ENCODE measurements around the gene ANAPC7. TPM values are rescaled to one million over a fixed set of nuclear protein-coding genes. Genes with fewer than 3 reads are reported as not detected.
"Not testable (repeated sequence)": the region's sequence is repeated elsewhere in the genome, so short reads cannot be mapped to it uniquely, and the experiment has no call there.

ANAPC7 gene
- total and polyA plus RNA-seq, 2 donors (not counting 1 experiment from before 2014, with no cell fraction given) = 48.7 to 49.5 TPM

- TF ChIP-seq EZH2 (IDR thresholded peaks at IDR 0.05; ENCODE audit: low read length, missing control alignments) = no peak
- Histone ChIP-seq H3K4me1 (ENCODE audit: control insufficient read depth, extremely low read depth, insufficient read depth, low read length) (no peaks in the 10 kb centered on the region), H3K4me3 (replicated peaks in 1 of 4; ENCODE audit: control extremely low read depth in 1 of 4, insufficient read depth in 1 of 4, low read depth in 3 of 4, low read length in 4 of 4) (no peak overlapping the region), H3K27ac (ENCODE audit: insufficient read depth, low read length) (no peak overlapping the region), H3K27me3 (ENCODE audit: control insufficient read depth, insufficient read depth, low read length) (no peaks in the 10 kb centered on the region), H3K79me2 (ENCODE audit: control insufficient read depth, insufficient read depth, low read length) (peaks cover 37% of the 10 kb centered on the region), H3K36me3 (ENCODE audit: control insufficient read depth, insufficient read depth, low read length) (peaks cover 6% of the 10 kb centered on the region), H3K9me3 (ENCODE audit: control insufficient read depth, insufficient read depth, low read depth, low read length) (no peaks in the 10 kb centered on the region), H3K4me2 (ENCODE audit: extremely low read depth, insufficient read depth, low read length) (no peak overlapping the region), H3K9ac (ENCODE audit: insufficient read depth, low read length) (no peak overlapping the region), H4K20me1 (ENCODE audit: control insufficient read depth, extremely low read depth, insufficient read depth, low read length) (no peaks in the 10 kb centered on the region), H2AFZ (ENCODE audit: low read length) (no peak overlapping the region)
- no peak for DNase-seq (ENCODE audit: low read depth in 2 of 2)
Measured at GRCh38 chr12:110444455-110444854, 40.9 kb upstream of the ANAPC7 start.

DNA sequence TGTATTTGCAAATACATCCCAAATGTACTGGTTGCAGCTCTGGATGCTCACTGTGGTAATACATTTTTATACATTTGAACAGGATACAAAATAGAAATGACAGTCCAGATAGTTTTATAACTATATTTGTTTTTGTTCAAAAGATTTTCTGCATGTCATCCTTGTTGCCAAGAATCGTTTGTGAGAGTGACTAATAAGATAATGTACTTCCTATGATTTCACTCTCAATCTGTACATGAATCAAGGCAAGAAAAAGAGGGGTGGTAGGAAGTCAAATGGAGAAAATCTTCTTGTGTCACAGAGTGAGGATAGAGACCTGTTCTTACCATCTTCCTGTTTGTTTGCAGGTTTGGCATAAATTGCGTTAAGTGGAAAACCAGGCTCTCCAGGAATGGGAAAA is 32.7 kb upstream of the ANAPC7 start:
- Histone ChIP-seq H3K9me3 (ENCODE audit: control insufficient read depth, insufficient read depth, low read depth, low read length) (no peaks in the 10 kb centered on the region), H3K4me2 (ENCODE audit: extremely low read depth, insufficient read depth, low read length) (no peak overlapping the region), H4K20me1 (ENCODE audit: control insufficient read depth, extremely low read depth, insufficient read depth, low read length) (no peaks in the 10 kb centered on the region), H3K36me3 (ENCODE audit: control insufficient read depth, insufficient read depth, low read length) (peaks cover 7% of the 10 kb centered on the region), H3K27me3 (ENCODE audit: control insufficient read depth, insufficient read depth, low read length) (no peaks in the 10 kb centered on the region), H3K4me3 (replicated peaks in 1 of 4; ENCODE audit: control extremely low read depth in 1 of 4, insufficient read depth in 1 of 4, low read depth in 3 of 4, low read length in 4 of 4) (no peak overlapping the region), H3K9ac (ENCODE audit: insufficient read depth, low read length) (no peak overlapping the region), H3K4me1 (ENCODE audit: control insufficient read depth, extremely low read depth, insufficient read depth, low read length) (no peaks in the 10 kb centered on the region), H2AFZ (ENCODE audit: low read length) (no peak overlapping the region), H3K27ac (ENCODE audit: insufficient read depth, low read length) (no peak overlapping the region), H3K79me2 (ENCODE audit: control insufficient read depth, insufficient read depth, low read length) (no peaks in the 10 kb centered on the region)
- no peak for TF ChIP-seq EZH2 (IDR thresholded peaks at IDR 0.05; ENCODE audit: low read length, missing control alignments)
- no peak for TF ChIP-seq CTCF (conservative IDR thresholded peaks at IDR 0.05 in 1 of 2, IDR thresholded peaks at IDR 0.05 in 1 of 2; ENCODE audit: low read depth in 1 of 2, low read length in 2 of 2)
- peak in 1 of 2 donors; percentile 21 for DNase-seq (ENCODE audit: low read depth in 2 of 2)

DNA sequence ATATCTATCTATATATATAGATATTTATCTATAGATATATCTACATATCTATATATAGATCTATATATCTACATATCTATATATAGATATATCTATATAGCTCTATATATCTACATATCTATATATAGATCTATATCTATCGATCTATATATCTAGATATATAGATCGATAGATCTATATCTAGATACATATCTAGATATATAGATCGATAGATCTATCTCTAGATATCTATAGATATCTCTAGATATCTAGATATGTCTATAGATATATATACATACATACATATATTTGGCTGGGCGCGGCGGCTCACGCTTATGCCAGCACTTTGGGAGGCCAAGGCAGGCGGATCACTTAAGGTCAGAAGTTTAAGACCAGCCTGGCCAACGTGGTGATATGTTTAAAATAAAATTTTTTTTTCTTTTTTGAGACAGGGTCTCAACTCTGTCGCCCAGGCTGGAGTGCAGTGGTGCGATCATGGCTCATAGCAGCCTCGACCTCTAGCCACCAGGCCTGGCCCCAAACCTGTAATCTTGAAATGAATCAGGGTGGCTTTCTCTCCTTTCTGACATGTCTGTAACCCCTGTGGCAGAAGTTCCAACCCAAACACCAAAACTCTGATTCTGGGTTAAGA is 28.6 kb upstream of the ANAPC7 start:
- no peaks in the 10 kb centered on the region for H3K79me2 ChIP-seq (ENCODE audit: control insufficient read depth, insufficient read depth, low read length)
- H3K9me3 ChIP-seq (ENCODE audit: control insufficient read depth, insufficient read depth, low read depth, low read length) = no peaks in the 10 kb centered on the region
- H3K9ac ChIP-seq (ENCODE audit: insufficient read depth, low read length) = no peak overlapping the region
- H3K27ac ChIP-seq (ENCODE audit: insufficient read depth, low read length) = no peak overlapping the region
- H3K4me3 ChIP-seq (replicated peaks in 1 of 4; ENCODE audit: control extremely low read depth in 1 of 4, insufficient read depth in 1 of 4, low read depth in 3 of 4, low read length in 4 of 4) = peak overlapping the region in 2 of 4 experiments; percentile 44 to 57
- H3K27me3 ChIP-seq (ENCODE audit: control insufficient read depth, insufficient read depth, low read length) = no peaks in the 10 kb centered on the region
- H3K4me2 ChIP-seq (ENCODE audit: extremely low read depth, insufficient read depth, low read length) = no peak overlapping the region
- no peak overlapping the region for H2AFZ ChIP-seq (ENCODE audit: low read length)
- no peaks in the 10 kb centered on the region for H4K20me1 ChIP-seq (ENCODE audit: control insufficient read depth, extremely low read depth, insufficient read depth, low read length)
- H3K36me3 ChIP-seq (ENCODE audit: control insufficient read depth, insufficient read depth, low read length) = no peaks in the 10 kb centered on the region
- no peaks in the 10 kb centered on the region for H3K4me1 ChIP-seq (ENCODE audit: control insufficient read depth, extremely low read depth, insufficient read depth, low read length)
- no peak for TF ChIP-seq CTCF (conservative IDR thresholded peaks at IDR 0.05 in 1 of 2, IDR thresholded peaks at IDR 0.05 in 1 of 2; ENCODE audit: low read depth in 1 of 2, low read length in 2 of 2)
- no peak for TF ChIP-seq EZH2 (IDR thresholded peaks at IDR 0.05; ENCODE audit: low read length, missing control alignments)
- DNase-seq (ENCODE audit: low read depth in 2 of 2) = no peak

GRCh38 chr12:110429676-110430075 is 26.2 kb upstream of the ANAPC7 start:
- not testable (repeated sequence) for DNase-seq (ENCODE audit: low read depth in 2 of 2); H2AFZ ChIP-seq (ENCODE audit: low read length); H3K79me2 ChIP-seq (ENCODE audit: control insufficient read depth, insufficient read depth, low read length); H3K27me3 ChIP-seq (ENCODE audit: control insufficient read depth, insufficient read depth, low read length); H4K20me1 ChIP-seq (ENCODE audit: control insufficient read depth, extremely low read depth, insufficient read depth, low read length); H3K9ac ChIP-seq (ENCODE audit: insufficient read depth, low read length); H3K36me3 ChIP-seq (ENCODE audit: control insufficient read depth, insufficient read depth, low read length); H3K9me3 ChIP-seq (ENCODE audit: control insufficient read depth, insufficient read depth, low read depth, low read length); H3K4me1 ChIP-seq (ENCODE audit: control insufficient read depth, extremely low read depth, insufficient read depth, low read length); H3K27ac ChIP-seq (ENCODE audit: insufficient read depth, low read length); H3K4me3 ChIP-seq (replicated peaks in 1 of 4; ENCODE audit: control extremely low read depth in 1 of 4, insufficient read depth in 1 of 4, low read depth in 3 of 4, low read length in 4 of 4); H3K4me2 ChIP-seq (ENCODE audit: extremely low read depth, insufficient read depth, low read length)

Measured in fibroblast of lung (primary cell).